ENCODE measurements around the gene VWA7.
"Not testable (repeated sequence)": the region's sequence is repeated elsewhere in the genome, so short reads cannot be mapped to it uniquely, and the experiment has no call there.

The VWA7 gene

DNA sequence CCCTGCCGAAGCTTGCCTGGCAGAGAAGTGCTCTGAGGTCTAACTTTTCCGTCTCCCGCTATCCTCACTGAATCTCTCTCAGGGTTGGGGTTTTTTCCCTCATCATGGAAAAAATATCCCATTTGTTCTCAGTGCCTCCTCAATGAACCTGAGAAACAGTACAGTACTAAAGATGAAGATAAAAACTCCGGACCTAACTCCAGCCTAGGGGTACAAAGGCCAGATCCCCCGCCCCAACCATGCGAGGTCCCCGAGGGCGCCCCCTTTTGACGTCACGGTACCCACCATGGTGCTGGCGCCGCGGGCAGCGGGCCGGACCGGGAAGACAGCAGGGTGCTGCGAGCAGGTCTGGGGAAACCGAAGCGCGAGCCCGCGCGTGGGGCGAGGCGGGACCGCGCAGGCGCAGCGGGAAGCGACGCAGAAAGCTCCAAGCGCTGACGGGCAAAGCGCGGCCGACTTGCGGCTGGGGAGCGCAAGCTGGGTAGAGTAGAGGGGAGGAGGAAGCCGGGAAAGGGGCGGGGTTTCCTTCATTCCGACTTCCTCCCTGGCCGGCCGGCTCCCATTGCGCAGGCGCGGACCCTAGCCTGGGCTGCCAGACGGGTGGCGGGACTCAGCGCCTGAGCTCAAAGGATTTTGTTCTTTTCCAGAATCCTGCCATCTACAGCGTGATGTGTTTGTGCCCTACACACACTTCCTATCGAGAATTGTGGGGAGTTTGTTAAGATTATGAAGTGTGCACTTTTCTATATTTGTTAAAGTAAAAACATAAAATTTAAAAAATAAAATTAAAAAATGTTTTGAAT, 29.5 kb upstream of the VWA7 start, which contains the start of gene LSM2:
LSM2 (minus strand) TSS at position 497 of the 803 bp plus-strand sequence; CDS start at position 288, 209 bp downstream.
- TF ChIP-seq, protein P1, sequence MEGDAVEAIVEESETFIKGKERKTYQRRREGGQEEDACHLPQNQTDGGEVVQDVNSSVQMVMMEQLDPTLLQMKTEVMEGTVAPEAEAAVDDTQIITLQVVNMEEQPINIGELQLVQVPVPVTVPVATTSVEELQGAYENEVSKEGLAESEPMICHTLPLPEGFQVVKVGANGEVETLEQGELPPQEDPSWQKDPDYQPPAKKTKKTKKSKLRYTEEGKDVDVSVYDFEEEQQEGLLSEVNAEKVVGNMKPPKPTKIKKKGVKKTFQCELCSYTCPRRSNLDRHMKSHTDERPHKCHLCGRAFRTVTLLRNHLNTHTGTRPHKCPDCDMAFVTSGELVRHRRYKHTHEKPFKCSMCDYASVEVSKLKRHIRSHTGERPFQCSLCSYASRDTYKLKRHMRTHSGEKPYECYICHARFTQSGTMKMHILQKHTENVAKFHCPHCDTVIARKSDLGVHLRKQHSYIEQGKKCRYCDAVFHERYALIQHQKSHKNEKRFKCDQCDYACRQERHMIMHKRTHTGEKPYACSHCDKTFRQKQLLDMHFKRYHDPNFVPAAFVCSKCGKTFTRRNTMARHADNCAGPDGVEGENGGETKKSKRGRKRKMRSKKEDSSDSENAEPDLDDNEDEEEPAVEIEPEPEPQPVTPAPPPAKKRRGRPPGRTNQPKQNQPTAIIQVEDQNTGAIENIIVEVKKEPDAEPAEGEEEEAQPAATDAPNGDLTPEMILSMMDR (IDR thresholded peaks at IDR 0.05; ENCODE audit: low read depth, low read length) = peak; percentile 8
- DNase-seq (ENCODE audit: extremely low read depth, low read depth) = peak; percentile 95

DNA sequence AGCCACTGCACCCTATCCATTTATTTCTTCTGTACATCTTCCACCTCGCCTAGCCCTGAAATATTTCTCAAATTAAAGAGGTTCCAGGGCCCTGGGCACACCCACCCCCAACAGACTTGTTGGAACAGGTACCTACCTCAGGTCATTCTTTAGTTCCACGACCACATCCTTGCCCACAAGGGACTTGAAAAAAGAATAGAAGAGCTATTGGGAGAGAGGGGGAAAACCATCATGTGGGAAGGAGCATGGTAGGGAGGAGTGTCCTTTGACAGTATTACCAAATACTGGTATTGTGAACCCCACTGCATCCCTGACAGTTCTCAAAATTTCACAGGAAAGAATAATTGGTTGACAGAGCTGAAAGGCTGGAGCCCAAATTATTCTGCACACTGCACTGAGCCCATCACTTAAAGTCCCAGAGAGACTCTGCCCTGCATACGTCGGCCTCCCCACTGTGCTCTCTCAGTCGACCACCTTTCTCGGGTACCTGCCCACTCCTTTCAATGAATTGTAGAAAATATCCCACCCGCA, 28.9 kb upstream of the VWA7 start:
- no peak for DNase-seq (ENCODE audit: extremely low read depth, low read depth)
- TF ChIP-seq, protein P1 (IDR thresholded peaks at IDR 0.05; ENCODE audit: low read depth, low read length) = no peak

DNA sequence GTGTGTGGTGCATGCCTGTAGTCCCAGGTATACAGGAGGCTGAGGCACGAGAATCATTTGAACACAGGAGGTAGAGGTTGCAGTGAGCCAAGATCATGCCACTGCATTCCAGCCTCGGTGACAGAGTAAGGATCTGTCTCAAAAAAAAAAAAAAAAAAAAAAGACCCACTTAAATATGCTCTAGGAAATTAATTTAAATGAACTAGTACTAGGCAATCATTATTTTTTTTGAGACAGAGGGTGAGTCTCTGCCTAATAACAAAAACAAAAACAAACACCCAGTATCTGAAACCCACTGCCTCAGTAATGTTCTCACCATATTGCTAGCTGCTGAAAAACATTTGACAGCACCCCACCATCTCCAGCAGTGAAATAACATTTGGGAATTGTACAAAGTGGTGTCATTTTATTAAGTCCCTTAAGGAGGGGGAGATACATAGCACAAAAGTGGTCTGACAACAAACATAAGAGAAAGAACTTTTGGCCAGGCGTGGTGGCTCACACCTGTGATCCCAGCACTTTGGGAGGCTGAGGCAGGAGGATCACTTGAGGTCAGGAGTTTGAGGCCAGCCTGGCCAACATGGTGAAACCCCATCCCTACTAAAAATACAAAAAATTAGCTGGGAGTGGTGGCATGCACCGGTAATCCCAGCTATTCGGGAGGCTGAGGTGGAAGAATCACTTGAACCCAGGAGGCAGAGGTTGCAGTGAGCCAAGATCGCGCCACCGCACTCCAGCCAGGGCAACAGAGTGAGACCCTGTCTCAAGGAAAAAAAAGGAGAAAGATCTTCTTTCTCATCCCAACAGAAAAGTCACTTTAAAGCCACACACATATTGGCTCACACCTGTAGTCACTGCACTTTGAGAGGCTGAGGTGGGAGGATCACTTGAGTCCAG, 24.2 kb upstream of the VWA7 start:
- DNase-seq (ENCODE audit: extremely low read depth, low read depth) = not testable (repeated sequence)

DNA sequence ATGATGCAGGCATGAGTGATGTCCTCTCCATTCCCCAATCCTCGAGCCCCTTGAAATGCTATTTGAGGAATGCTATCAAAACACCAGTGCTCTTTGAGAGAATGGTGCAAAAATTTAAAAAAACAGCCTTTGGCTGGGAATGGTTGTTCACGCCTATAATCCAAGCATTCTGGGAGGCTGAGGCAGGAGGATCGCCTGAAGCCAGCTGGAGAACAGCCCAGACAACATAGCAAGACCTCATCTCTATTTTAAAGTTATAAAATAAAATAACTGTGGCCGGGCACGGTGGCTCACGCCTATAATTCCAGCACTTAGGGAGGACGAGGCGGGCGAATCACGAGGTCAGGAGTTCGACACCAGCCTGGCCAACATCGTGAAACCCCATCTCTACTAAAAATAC, 22.7 kb upstream of the VWA7 start:
- DNase-seq (ENCODE audit: extremely low read depth, low read depth) = no peak
- TF ChIP-seq, protein P1 (IDR thresholded peaks at IDR 0.05; ENCODE audit: low read depth, low read length) = no peak

DNA sequence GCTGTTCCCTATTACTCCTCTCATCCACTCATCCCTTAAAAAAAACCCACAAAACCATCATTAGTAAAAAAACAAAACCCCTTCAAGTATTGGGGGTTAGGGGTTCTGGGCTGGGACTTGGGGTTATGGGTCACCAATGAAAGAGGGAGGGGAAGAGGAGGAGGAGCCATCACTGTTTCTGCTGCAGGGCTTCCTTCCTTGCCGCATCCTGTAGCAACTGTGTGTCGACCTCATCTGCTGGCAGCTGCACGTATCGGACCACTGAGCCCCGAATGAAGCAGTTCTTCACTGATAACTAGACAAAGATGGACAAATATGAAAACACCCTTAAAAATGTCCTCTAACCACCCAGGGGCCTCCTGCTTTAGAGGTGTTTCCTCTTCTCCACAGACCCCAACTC, 20.5 kb upstream of the VWA7 start:
- TF ChIP-seq, protein P1 (IDR thresholded peaks at IDR 0.05; ENCODE audit: low read depth, low read length) = no peak
- DNase-seq (ENCODE audit: extremely low read depth, low read depth) = no peak

DNA sequence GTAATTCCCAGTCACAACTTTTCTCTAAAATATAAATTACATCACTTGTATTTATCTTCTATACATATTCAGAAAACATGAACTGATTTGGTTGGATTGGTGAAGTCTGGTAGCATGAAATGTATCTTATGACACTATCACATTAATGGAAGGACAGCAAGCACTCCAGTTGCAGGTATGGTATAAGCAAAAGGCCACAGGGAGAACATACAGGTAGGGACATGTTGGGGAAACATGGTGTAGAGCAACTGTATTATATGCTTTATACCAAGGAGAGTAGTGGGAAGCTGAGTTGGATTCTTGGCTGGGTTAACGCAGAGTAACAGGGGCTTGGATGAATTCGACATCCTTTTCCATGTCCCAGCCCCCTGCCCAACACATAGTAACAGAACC, 19.9 kb upstream of the VWA7 start:
- no peak for DNase-seq (ENCODE audit: extremely low read depth, low read depth)
- TF ChIP-seq, protein P1 (IDR thresholded peaks at IDR 0.05; ENCODE audit: low read depth, low read length) = no peak

DNA sequence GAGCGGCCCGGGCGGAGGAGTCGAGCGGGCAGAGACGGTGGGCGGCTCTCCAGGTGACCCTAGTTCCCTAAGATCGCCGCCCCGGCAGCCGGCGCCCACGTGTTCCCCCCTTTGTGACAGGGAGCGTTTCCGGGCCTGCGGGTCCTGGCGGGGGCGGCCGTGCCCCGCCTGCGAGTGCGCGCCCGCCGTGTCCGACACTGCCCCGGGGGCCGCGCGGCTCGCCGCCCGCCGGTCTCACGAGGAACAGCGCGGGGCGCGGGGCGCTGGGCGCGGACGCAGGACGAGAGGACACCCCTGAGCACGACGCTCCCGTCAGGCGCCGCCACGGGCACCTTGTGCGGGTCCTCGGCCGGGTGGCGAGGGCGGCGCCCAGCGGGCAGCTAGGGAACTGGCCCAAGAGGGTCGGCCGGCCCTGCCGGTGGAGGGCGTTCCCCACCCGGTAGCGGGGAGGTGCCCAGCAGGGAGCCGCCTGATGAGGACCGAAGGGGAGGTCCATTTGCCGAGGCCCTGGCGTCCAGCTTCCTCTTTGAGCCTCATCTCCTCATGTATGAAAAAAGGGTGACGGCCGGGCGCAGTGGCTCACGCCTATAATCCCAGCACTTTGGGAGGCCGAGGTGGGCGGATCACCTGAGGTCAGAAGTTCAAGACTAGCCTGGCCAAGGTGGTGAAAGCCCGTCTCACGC, 18.6 kb upstream of the VWA7 start, which contains the start of gene VARS1:
VARS1 (minus strand) TSS at position 137 of the 683 bp plus-strand sequence. CDS start 535 bp downstream, outside the sequence.
- peak; percentile 82 for DNase-seq (ENCODE audit: extremely low read depth, low read depth)
- TF ChIP-seq, protein P1 (IDR thresholded peaks at IDR 0.05; ENCODE audit: low read depth, low read length) = peak; percentile 73

All from AG09319 (cell line).